GM12872 (cell line): ENCODE data around the gene PTPN2.

ENCODE experiments used
- CTCF ChIP-seq: IDR thresholded peaks from 3 replicates; pipeline ENCODE4 v1.5.1; 2011; ENCODE audit warnings: low read depth, mild to moderate bottlenecking, low read length, moderate library complexity; ENCODE audit not compliant: insufficient read depth

PTPN2 gene

GRCh38 chr18:12879840-12880540, 4.0 kb downstream of the PTPN2 start:
- no peak for TF ChIP-seq CTCF

- no peak for TF ChIP-seq CTCF
Measured at GRCh38 chr18:12872408-12872807, 11.6 kb downstream of the PTPN2 start.

GRCh38 chr18:12868576-12868975, 15.5 kb downstream of the PTPN2 start:
- no peak for TF ChIP-seq CTCF

GRCh38 chr18:12867441-12868123, 16.5 kb downstream of the PTPN2 start:
- TF ChIP-seq CTCF, result no peak

- no peak for TF ChIP-seq CTCF
Measured at GRCh38 chr18:12863687-12864216, 20.3 kb downstream of the PTPN2 start.

- TF ChIP-seq CTCF, result no peak
Measured at GRCh38 chr18:12862874-12863482, 21.1 kb downstream of the PTPN2 start.

GRCh38 chr18:12862467-12862866, 21.6 kb downstream of the PTPN2 start:
- TF ChIP-seq CTCF, result no peak
